Osteocyte (in vitro differentiated cells): ENCODE results near the gene ANLN. TPM values are rescaled to one million over a fixed set of nuclear protein-coding genes. Genes with fewer than 3 reads are reported as not detected.

ENCODE experiments used
- DNase-seq: peaks from one replicate; pipeline ENCODE4 v3.0.0; 2021; ENCODE audit warnings: mixed read lengths; ENCODE audit not compliant: unreplicated experiment; ENCODE audit errors: extremely low spot score
- H3K27ac Mint-ChIP-seq: one replicate; pipeline ENCODE4 v1.8.0; 2021; ENCODE audit warnings: mild to moderate bottlenecking, mixed read lengths; ENCODE audit not compliant: unreplicated experiment
- H3K27me3 Mint-ChIP-seq: one replicate; pipeline ENCODE4 v1.8.0; 2021; ENCODE audit warnings: mixed read lengths; ENCODE audit not compliant: unreplicated experiment
- H3K36me3 Mint-ChIP-seq: one replicate; pipeline ENCODE4 v1.8.0; 2021; ENCODE audit warnings: mixed read lengths; ENCODE audit not compliant: unreplicated experiment
- H3K4me1 Mint-ChIP-seq: one replicate; pipeline ENCODE4 v1.8.0; 2021; ENCODE audit warnings: mixed read lengths; ENCODE audit not compliant: unreplicated experiment
- H3K4me3 Mint-ChIP-seq: one replicate; pipeline ENCODE4 v1.8.0; 2021; ENCODE audit warnings: mild to moderate bottlenecking, moderate library complexity, mixed read lengths; ENCODE audit not compliant: unreplicated experiment
- H3K9me3 Mint-ChIP-seq: one replicate; pipeline ENCODE4 v1.8.0; 2021; ENCODE audit warnings: mixed read lengths; ENCODE audit not compliant: unreplicated experiment
- CTCF ChIP-seq: fragments of 200-600 bp; sonication (generic); IDR thresholded peaks from 2 replicates; pipeline ENCODE4 v1.5.0; 2021; ENCODE audit warnings: antibody characterized with exemption, mild to moderate bottlenecking, moderate library complexity
- total RNA-seq: library from RNA; stranded (reverse); gene quantifications from 2 replicates; pipeline ENCODE4 v1.2.1, GENCODE V29; 2021

Gene ANLN
- total RNA-seq, 1 donor from 2014 or later: 37.6 TPM

DNA sequence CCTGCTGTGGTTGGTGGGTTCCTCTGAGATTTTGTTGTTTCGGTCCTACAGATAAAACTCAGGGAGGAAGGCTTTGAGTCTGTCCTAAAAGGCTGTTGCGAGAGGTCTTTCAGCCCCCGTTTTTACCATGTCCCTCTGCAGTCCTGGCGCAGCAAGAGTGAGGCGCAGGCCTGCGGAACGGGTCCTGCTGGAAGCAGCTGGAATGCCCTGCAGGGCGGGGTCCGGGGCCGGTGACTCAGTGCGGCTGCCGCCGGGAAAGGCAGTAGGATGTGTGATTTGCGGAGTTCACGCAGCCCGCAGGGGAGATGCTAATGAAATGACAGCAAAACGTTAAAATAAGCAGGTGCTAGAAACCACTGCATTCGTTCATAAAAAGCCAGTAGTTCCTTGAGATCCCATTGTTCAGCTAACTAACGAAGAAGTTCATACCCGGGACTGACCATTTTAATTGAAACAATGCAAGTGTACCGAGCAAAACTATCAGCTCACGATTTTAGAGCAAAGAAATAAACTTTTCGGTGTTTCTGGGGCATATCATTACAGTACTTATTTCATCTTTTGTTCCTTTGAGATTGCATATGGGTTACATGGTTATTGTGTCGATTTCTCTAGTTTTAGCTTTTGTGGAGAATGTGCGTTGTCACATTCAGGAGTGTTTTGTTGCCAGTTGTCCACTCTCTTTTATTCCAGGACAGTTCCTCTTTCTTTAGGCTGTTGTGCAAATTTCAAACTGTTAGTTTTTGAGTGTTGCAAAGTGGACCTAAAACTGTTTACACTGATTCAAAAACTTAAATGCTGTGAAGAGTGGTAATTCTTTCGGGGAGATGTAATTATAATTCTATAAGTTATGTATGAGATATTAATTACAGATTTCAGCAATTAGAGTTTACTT, 783 bp downstream of the ANLN start:
- Mint-ChIP-seq H3K27ac (peak overlapping the region; percentile 92), H3K27me3 (no peaks in the 10 kb centered on the region), H3K4me1 (peaks cover 57% of the 10 kb centered on the region), H3K4me3 (peak overlapping the region; percentile 83), H3K9me3 (no peaks in the 10 kb centered on the region), H3K36me3 (no peaks in the 10 kb centered on the region)
- peak; percentile 93 for DNase-seq
- TF ChIP-seq CTCF: peak; percentile 9

GRCh38 chr7:36391436-36392198, 2.0 kb downstream of the ANLN start:
- Mint-ChIP-seq H3K9me3 (no peaks in the 10 kb centered on the region), H3K4me1 (peaks cover 68% of the 10 kb centered on the region), H3K27me3 (no peaks in the 10 kb centered on the region), H3K4me3 (peak overlapping the region; percentile 83), H3K36me3 (peaks cover 4% of the 10 kb centered on the region), H3K27ac (peak overlapping the region; percentile 92)
- no peak for DNase-seq
- TF ChIP-seq CTCF: no peak

GRCh38 chr7:36393826-36394225, 4.2 kb downstream of the ANLN start:
- H3K4me1 Mint-ChIP-seq: peaks cover 82% of the 10 kb centered on the region
- peak overlapping the region; percentile 2 for H3K4me3 Mint-ChIP-seq

DNA sequence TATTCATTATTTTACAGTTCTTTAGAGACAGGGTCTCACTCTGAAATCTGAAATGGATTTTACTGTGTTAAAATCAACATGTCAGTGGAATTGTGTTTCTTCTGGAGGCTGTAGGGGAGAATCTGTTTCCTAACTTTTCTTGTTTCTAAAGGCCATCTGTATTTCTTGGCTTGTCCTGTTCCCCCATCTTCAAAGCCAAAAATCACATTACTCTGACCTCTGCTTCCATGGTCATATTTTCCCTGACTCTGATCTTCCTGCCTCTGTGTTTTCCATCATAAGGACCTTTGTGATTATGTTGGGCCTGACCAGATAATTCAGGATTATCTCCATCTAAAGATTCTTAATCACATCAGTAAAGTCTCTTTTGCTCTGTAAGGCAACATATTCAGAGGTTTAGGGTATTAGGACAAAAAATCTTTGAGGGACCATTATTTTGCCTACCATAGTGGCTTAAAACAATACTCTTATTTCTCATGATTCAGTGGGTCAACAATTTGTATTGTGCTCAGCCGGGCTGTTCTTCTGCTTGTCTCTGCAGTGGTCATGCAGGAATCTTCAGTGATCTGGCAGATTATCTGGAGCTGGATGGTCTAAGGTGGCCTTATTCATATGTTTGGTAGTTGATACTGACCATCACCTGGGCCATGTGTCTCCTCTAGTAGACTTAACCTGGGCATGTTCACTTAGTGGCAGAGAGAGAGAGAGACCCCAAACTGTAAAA, 5.7 kb downstream of the ANLN start:
- Mint-ChIP-seq H3K4me1 (peaks cover 85% of the 10 kb centered on the region), H3K36me3 (peaks cover 7% of the 10 kb centered on the region), H3K4me3 (no peak overlapping the region), H3K27me3 (no peaks in the 10 kb centered on the region), H3K9me3 (no peaks in the 10 kb centered on the region), H3K27ac (peak overlapping the region; percentile 92)
- TF ChIP-seq CTCF: no peak
- DNase-seq: no peak

More at GRCh38 chr7:36393826-36394225, 4.2 kb downstream of the ANLN start:
- Mint-ChIP-seq H3K9me3 (no peaks in the 10 kb centered on the region), H3K27me3 (no peaks in the 10 kb centered on the region), H3K27ac (peak overlapping the region; percentile 92), H3K36me3 (peaks cover 4% of the 10 kb centered on the region)
- no peak for DNase-seq
- no peak for TF ChIP-seq CTCF
